ENCODE results near the gene HOXB1.

Gene HOXB1

GRCh38 chr17:48530208-48530886 is 464 bp downstream of the HOXB1 start:
- Histone ChIP-seq H3F3A (ENCODE audit: insufficient read depth, low read length) (no peaks in the 10 kb centered on the region), H3K27me3 (ENCODE audit: insufficient read depth, low read length) (no peaks in the 10 kb centered on the region), H3K36me3 (ENCODE audit: insufficient read depth, low read length) (no peaks in the 10 kb centered on the region), H3K4me2 (ENCODE audit: low read length) (no peak overlapping the region), H3K79me2 (ENCODE audit: insufficient read depth, low read length) (no peaks in the 10 kb centered on the region), H3K9me3 (ENCODE audit: low read length) (no peaks in the 10 kb centered on the region), H2AFZ (ENCODE audit: low read length) (no peak overlapping the region), H3K27ac (ENCODE audit: low read depth, low read length, poor library complexity, severe bottlenecking) (no peak overlapping the region), H3K4me1 (ENCODE audit: insufficient read depth, low read length, severe bottlenecking) (no peaks in the 10 kb centered on the region), H3K9me2 (ENCODE audit: low read depth, low read length) (no peaks in the 10 kb centered on the region), H4K20me1 (ENCODE audit: insufficient read depth, low read length) (no peaks in the 10 kb centered on the region), H3K4me3 (ENCODE audit: low read depth, low read length, poor library complexity, severe bottlenecking) (no peak overlapping the region), H3K9ac (ENCODE audit: low read length) (no peak overlapping the region)
- TF ChIP-seq CTCF (IDR thresholded peaks at IDR 0.05; ENCODE audit: low read length) (no peak), EZH2 (IDR thresholded peaks at IDR 0.05; ENCODE audit: borderline replicate concordance, low read length) (no peak)

DNA sequence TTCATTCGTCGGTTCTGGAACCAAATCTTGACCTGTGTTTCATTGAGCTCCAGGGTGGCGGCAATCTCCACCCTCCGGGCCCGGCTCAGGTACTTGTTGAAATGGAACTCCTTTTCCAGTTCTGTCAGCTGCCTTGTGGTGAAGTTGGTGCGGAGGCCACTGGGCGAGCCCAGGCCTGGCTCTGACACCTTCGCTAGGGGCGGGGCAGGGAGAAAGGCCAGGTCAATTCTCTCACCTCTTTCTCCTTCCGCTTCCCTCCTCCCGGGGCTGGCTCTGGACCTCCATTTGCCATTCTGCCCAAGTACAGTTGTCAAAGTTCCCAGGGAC is 1.2 kb downstream of the HOXB1 start:
- Histone ChIP-seq H3K27ac (ENCODE audit: low read depth, low read length, poor library complexity, severe bottlenecking) (no peak overlapping the region), H3K9ac (ENCODE audit: low read length) (no peak overlapping the region), H3K9me2 (ENCODE audit: low read depth, low read length) (no peaks in the 10 kb centered on the region), H3K9me3 (ENCODE audit: low read length) (no peaks in the 10 kb centered on the region), H4K20me1 (ENCODE audit: insufficient read depth, low read length) (no peaks in the 10 kb centered on the region), H3K36me3 (ENCODE audit: insufficient read depth, low read length) (no peaks in the 10 kb centered on the region), H3K79me2 (ENCODE audit: insufficient read depth, low read length) (no peaks in the 10 kb centered on the region), H3F3A (ENCODE audit: insufficient read depth, low read length) (no peaks in the 10 kb centered on the region), H3K27me3 (ENCODE audit: insufficient read depth, low read length) (no peaks in the 10 kb centered on the region), H3K4me1 (ENCODE audit: insufficient read depth, low read length, severe bottlenecking) (no peaks in the 10 kb centered on the region), H3K4me3 (ENCODE audit: low read depth, low read length, poor library complexity, severe bottlenecking) (no peak overlapping the region), H3K4me2 (ENCODE audit: low read length) (no peak overlapping the region), H2AFZ (ENCODE audit: low read length) (no peak overlapping the region)
- no peak for TF ChIP-seq EZH2 (IDR thresholded peaks at IDR 0.05; ENCODE audit: borderline replicate concordance, low read length)
- TF ChIP-seq CTCF (IDR thresholded peaks at IDR 0.05; ENCODE audit: low read length) = no peak

- Histone ChIP-seq H4K20me1 (ENCODE audit: insufficient read depth, low read length) (no peaks in the 10 kb centered on the region), H3K4me2 (ENCODE audit: low read length) (no peak overlapping the region), H3F3A (ENCODE audit: insufficient read depth, low read length) (no peaks in the 10 kb centered on the region), H3K36me3 (ENCODE audit: insufficient read depth, low read length) (no peaks in the 10 kb centered on the region), H3K27ac (ENCODE audit: low read depth, low read length, poor library complexity, severe bottlenecking) (no peak overlapping the region), H3K9ac (ENCODE audit: low read length) (no peak overlapping the region), H3K4me1 (ENCODE audit: insufficient read depth, low read length, severe bottlenecking) (no peaks in the 10 kb centered on the region), H3K4me3 (ENCODE audit: low read depth, low read length, poor library complexity, severe bottlenecking) (no peak overlapping the region), H3K9me2 (ENCODE audit: low read depth, low read length) (no peaks in the 10 kb centered on the region), H3K79me2 (ENCODE audit: insufficient read depth, low read length) (no peaks in the 10 kb centered on the region), H3K9me3 (ENCODE audit: low read length) (no peaks in the 10 kb centered on the region), H2AFZ (ENCODE audit: low read length) (no peak overlapping the region), H3K27me3 (ENCODE audit: insufficient read depth, low read length) (no peaks in the 10 kb centered on the region)
- TF ChIP-seq EZH2 (IDR thresholded peaks at IDR 0.05; ENCODE audit: borderline replicate concordance, low read length) = no peak
- no peak for TF ChIP-seq CTCF (IDR thresholded peaks at IDR 0.05; ENCODE audit: low read length)
These were observed 1.7 kb downstream of the HOXB1 start for GRCh38 chr17:48528936-48529682.
